ENCODE measurements around the gene ZFP28. TPM values are rescaled to one million over a fixed set of nuclear protein-coding genes. Genes with fewer than 3 reads are reported as not detected.

Gene ZFP28
- polyA plus RNA-seq, 3 donors = 0.31 to 1.1 (median 0.41) TPM

GRCh38 chr19:56508290-56508778 lies 30.4 kb upstream of the ZFP28 start:
- peaks cover 46 to 81% of the 10 kb centered on the region in 2 donors for H3K9me3 ChIP-seq (replicated peaks in 1 of 2; ENCODE audit: control insufficient read depth in 1 of 2, insufficient read depth in 1 of 2, low read length in 2 of 2)

DNA sequence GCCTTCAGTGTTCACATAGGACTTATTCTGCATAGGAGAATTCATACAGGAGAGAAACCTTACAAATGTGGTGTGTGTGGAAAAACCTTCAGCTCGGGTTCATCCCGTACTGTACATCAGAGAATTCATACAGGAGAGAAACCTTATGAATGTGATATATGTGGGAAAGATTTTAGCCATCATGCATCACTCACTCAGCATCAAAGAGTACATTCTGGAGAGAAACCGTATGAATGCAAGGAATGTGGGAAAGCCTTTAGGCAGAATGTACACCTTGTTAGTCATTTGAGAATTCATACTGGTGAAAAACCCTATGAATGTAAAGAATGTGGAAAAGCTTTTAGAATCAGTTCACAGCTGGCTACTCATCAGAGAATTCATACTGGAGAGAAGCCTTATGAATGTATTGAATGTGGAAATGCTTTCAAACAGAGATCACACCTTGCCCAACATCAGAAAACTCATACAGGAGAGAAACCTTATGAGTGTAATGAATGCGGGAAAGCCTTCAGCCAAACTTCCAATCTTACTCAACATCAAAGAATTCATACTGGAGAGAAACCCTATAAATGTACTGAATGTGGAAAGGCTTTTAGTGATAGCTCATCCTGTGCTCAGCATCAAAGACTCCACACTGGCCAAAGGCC lies 13.4 kb upstream of the ZFP28 start:
- WGBS (ENCODE audit: insufficient coverage) = no CpG with 5 or more reads among the region's 4 CpGs
- H3K9me3 Mint-ChIP-seq = peaks cover 57 to 99% (median 91%) of the 10 kb centered on the region in 7 donors
- H3K4me1 Mint-ChIP-seq = no peaks in the 10 kb centered on the region
- no peaks in the 10 kb centered on the region for H3K27me3 ChIP-seq (ENCODE audit: control insufficient read depth in 2 of 2, insufficient read depth in 2 of 2, low read length in 2 of 2)
- DNase-seq = no peak
- peaks cover 0 to 2% (median 0%) of the 10 kb centered on the region in 3 donors for H3K27me3 Mint-ChIP-seq (ENCODE audit: low read depth in 3 of 3)
- no peak overlapping the region for H3K27ac ChIP-seq (ENCODE audit: low read depth in 1 of 2, low read length in 2 of 2)
- peak overlapping the region in 1 of 3 experiments; percentile 43 for H3K4me3 ChIP-seq (replicated peaks in 1 of 3; ENCODE audit: low read depth in 2 of 3, low read length in 3 of 3)
- H3K4me2 ChIP-seq (replicated peaks; ENCODE audit: extremely low read depth, low read length, poor library complexity, severe bottlenecking) = no peak overlapping the region
- H3K27ac Mint-ChIP-seq = no peak overlapping the region
- H3K4me3 Mint-ChIP-seq = no peak overlapping the region
- intact Hi-C loops (cut with micrococcal nuclease) = no loop called here
- no peak for TF ChIP-seq CTCF (IDR thresholded peaks at IDR 0.05)
- H3K9me3 ChIP-seq (replicated peaks in 1 of 2; ENCODE audit: control insufficient read depth in 1 of 2, insufficient read depth in 1 of 2, low read length in 2 of 2) = peaks cover 62 to 100% of the 10 kb centered on the region in 2 donors
- H3K36me3 ChIP-seq (replicated peaks in 1 of 2; ENCODE audit: control insufficient read depth in 1 of 2, insufficient read depth in 2 of 2, low read length in 2 of 2) = no peaks in the 10 kb centered on the region
- H4K20me1 ChIP-seq (ENCODE audit: insufficient read depth, low read length) = no peaks in the 10 kb centered on the region
- H3K79me2 ChIP-seq (ENCODE audit: insufficient read depth, low read length) = no peaks in the 10 kb centered on the region
- no peak overlapping the region for H3K9ac ChIP-seq (ENCODE audit: insufficient read depth, low read length, poor library complexity, severe bottlenecking)
- H2AFZ ChIP-seq (ENCODE audit: insufficient read depth, low read depth, low read length, poor library complexity, severe bottlenecking) = no peak overlapping the region
- no peaks in the 10 kb centered on the region for H3K4me1 ChIP-seq (ENCODE audit: control insufficient read depth in 1 of 2, insufficient read depth in 2 of 2, low read length in 2 of 2)
- H3K36me3 Mint-ChIP-seq = peaks cover 0 to 2% of the 10 kb centered on the region in 2 donors

More at GRCh38 chr19:56508290-56508778, 30.4 kb upstream of the ZFP28 start:
- H3K27me3 Mint-ChIP-seq (ENCODE audit: low read depth in 3 of 3) = no peaks in the 10 kb centered on the region
- Histone ChIP-seq H3K27ac (ENCODE audit: low read depth in 1 of 2, low read length in 2 of 2) (peak overlapping the region in 1 of 2 donors; percentile 69), H3K27me3 (ENCODE audit: control insufficient read depth in 2 of 2, insufficient read depth in 2 of 2, low read length in 2 of 2) (no peaks in the 10 kb centered on the region), H3K4me3 (replicated peaks in 1 of 3; ENCODE audit: low read depth in 2 of 3, low read length in 3 of 3) (peak overlapping the region; percentile 49 to 84 (median 51)), H3K9ac (ENCODE audit: insufficient read depth, low read length, poor library complexity, severe bottlenecking) (peak overlapping the region; percentile 46), H4K20me1 (ENCODE audit: insufficient read depth, low read length) (no peaks in the 10 kb centered on the region), H3K4me2 (replicated peaks; ENCODE audit: extremely low read depth, low read length, poor library complexity, severe bottlenecking) (peak overlapping the region; percentile 87), H3K4me1 (ENCODE audit: control insufficient read depth in 1 of 2, insufficient read depth in 2 of 2, low read length in 2 of 2) (peaks cover 14 to 17% of the 10 kb centered on the region in 2 donors), H3K36me3 (replicated peaks in 1 of 2; ENCODE audit: control insufficient read depth in 1 of 2, insufficient read depth in 2 of 2, low read length in 2 of 2) (no peaks in the 10 kb centered on the region), H2AFZ (ENCODE audit: insufficient read depth, low read depth, low read length, poor library complexity, severe bottlenecking) (peak overlapping the region; percentile 92), H3K79me2 (ENCODE audit: insufficient read depth, low read length) (no peaks in the 10 kb centered on the region)
- H3K27ac Mint-ChIP-seq = no peak overlapping the region
- no peak for TF ChIP-seq CTCF (IDR thresholded peaks at IDR 0.05)
- peaks cover 7 to 40% (median 24%) of the 10 kb centered on the region in 7 donors for H3K9me3 Mint-ChIP-seq
- H3K4me1 Mint-ChIP-seq = peaks cover 8% of the 10 kb centered on the region
- H3K4me3 Mint-ChIP-seq = no peak overlapping the region
- peaks cover 0 to 2% of the 10 kb centered on the region in 2 donors for H3K36me3 Mint-ChIP-seq
- intact Hi-C loops (cut with micrococcal nuclease) = no loop called here
- DNase-seq = peak in 1 of 3 donors; percentile 0
- 9% methylated on average over 17 of the region's 17 CpGs for WGBS (ENCODE audit: insufficient coverage)
